Ishikawa (cell line): ENCODE measurements around the gene LRFN3.
A peak's percentile ranks its signal among the peaks of the same experiment; 100 is the strongest.

ENCODE experiments used
- CEBPB ChIP-seq: IDR thresholded peaks from 2 replicates; pipeline ENCODE4 v1.6.1; 2012
- CREB1 ChIP-seq: IDR thresholded peaks from 2 replicates; pipeline ENCODE4 v1.6.1; 2012; ENCODE audit warnings: low read depth
- EGR1 ChIP-seq: IDR thresholded peaks from 2 replicates; pipeline ENCODE4 v1.6.1; 2012
- EP300 ChIP-seq: IDR thresholded peaks from 2 replicates; pipeline ENCODE4 v1.6.1; 2012; ENCODE audit warnings: borderline replicate concordance
- FOXM1 ChIP-seq: IDR thresholded peaks from 2 replicates; pipeline ENCODE4 v1.6.1; 2012; ENCODE audit warnings: low read depth, borderline replicate concordance
- MAX ChIP-seq: IDR thresholded peaks from 2 replicates; pipeline ENCODE4 v1.6.1; 2012
- NFIC ChIP-seq: IDR thresholded peaks from 2 replicates; pipeline ENCODE4 v1.6.1; 2012
- RAD21 ChIP-seq: IDR thresholded peaks from 2 replicates; pipeline ENCODE4 v1.6.1; 2012; ENCODE audit warnings: low read depth
- TAF1 ChIP-seq: IDR thresholded peaks from 2 replicates; pipeline ENCODE4 v1.6.1; 2012; ENCODE audit warnings: low read depth, mild to moderate bottlenecking
- TCF12 ChIP-seq: IDR thresholded peaks from 2 replicates; pipeline ENCODE4 v1.6.1; 2012; ENCODE audit warnings: low read depth
- TEAD4 ChIP-seq: IDR thresholded peaks from 2 replicates; pipeline ENCODE4 v1.6.1; 2012
- USF1 ChIP-seq: IDR thresholded peaks from 2 replicates; pipeline ENCODE4 v1.6.1; 2012
- YY1 ChIP-seq: IDR thresholded peaks from 2 replicates; pipeline ENCODE4 v1.6.1; 2012; ENCODE audit warnings: low read depth
- ZBTB7A ChIP-seq: IDR thresholded peaks from 2 replicates; pipeline ENCODE4 v1.6.1; 2012; ENCODE audit warnings: low read depth
- TF ChIP-seq, protein P1 (sequence below): IDR thresholded peaks from 2 replicates; pipeline ENCODE4 v1.6.1; 2012; ENCODE audit warnings: low read depth, mild to moderate bottlenecking

Gene LRFN3

GRCh38 chr19:35990156-35990555 lies 54.0 kb downstream of the LRFN3 start:
- TF ChIP-seq TEAD4 (no peak), RAD21 (no peak), TAF1 (no peak), MAX (no peak), TCF12 (no peak), FOXM1 (no peak)

- TF ChIP-seq ZBTB7A (no peak), TAF1 (no peak), USF1 (no peak), TEAD4 (no peak), FOXM1 (no peak), YY1 (no peak), CEBPB (no peak), EGR1 (no peak), MAX (no peak)
- TF ChIP-seq, protein P1, sequence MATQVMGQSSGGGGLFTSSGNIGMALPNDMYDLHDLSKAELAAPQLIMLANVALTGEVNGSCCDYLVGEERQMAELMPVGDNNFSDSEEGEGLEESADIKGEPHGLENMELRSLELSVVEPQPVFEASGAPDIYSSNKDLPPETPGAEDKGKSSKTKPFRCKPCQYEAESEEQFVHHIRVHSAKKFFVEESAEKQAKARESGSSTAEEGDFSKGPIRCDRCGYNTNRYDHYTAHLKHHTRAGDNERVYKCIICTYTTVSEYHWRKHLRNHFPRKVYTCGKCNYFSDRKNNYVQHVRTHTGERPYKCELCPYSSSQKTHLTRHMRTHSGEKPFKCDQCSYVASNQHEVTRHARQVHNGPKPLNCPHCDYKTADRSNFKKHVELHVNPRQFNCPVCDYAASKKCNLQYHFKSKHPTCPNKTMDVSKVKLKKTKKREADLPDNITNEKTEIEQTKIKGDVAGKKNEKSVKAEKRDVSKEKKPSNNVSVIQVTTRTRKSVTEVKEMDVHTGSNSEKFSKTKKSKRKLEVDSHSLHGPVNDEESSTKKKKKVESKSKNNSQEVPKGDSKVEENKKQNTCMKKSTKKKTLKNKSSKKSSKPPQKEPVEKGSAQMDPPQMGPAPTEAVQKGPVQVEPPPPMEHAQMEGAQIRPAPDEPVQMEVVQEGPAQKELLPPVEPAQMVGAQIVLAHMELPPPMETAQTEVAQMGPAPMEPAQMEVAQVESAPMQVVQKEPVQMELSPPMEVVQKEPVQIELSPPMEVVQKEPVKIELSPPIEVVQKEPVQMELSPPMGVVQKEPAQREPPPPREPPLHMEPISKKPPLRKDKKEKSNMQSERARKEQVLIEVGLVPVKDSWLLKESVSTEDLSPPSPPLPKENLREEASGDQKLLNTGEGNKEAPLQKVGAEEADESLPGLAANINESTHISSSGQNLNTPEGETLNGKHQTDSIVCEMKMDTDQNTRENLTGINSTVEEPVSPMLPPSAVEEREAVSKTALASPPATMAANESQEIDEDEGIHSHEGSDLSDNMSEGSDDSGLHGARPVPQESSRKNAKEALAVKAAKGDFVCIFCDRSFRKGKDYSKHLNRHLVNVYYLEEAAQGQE: no peak
Measured at GRCh38 chr19:35990771-35991730, 54.9 kb downstream of the LRFN3 start.

GRCh38 chr19:35991731-35992450 lies 55.7 kb downstream of the LRFN3 start:
- 0 out of 2 replicates have a peak, but pooled peaks have one; percentile 17 for TF ChIP-seq USF1
- no peak for TF ChIP-seq MAX
- no peak for TF ChIP-seq NFIC
- no peak for TF ChIP-seq EP300
- no peak for TF ChIP-seq TCF12

DNA sequence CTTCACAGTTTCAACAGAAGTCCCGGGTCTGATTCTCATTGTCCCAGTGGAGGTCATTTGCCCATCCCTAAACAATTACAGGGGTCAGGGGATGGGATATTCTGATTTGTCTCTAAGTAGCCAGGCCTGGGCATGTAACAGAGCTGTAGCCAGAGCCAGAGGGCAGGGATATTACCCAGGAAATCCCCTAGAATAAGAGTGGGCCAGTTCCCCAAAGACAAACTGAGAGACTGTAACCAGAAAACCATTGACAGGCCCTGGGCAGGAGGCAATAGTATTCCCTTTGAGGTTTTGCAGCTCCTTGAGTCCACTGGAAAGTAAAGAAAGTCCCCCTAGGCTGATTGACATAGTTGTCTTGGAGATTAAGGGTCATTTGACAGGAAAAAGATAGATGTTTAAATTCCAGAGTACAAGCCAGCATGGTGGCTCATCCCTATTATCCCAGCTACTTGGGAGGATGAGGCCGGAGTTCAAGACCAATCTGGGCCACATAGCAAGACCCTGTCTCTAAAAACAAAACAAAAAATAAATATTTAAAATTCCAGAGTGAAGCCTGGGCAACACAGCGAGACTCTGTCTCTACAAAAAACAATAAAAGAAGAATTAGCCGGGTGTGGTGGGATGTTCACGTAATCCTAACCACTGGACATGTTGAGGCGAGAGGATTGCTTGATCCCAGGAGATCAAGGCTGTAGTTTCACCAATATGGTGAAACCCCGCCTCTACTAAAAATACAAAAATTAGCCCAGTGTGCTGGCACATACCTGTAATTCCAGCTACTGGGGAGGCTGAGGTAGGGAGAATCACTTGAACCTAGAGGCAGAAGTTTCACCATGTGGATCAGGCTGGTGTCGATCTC lies 57.0 kb downstream of the LRFN3 start:
- TF ChIP-seq CREB1: no peak

GRCh38 chr19:35993923-35994598 lies 57.9 kb downstream of the LRFN3 start:
- TF ChIP-seq EGR1 (no peak), RAD21 (no peak)
